ENCODE data around the gene MED15. TPM values are rescaled to one million over a fixed set of nuclear protein-coding genes. Genes with fewer than 3 reads are reported as not detected.
A peak's percentile ranks its signal among the peaks of the same experiment; 100 is the strongest.

Gene MED15
- total and polyA plus RNA-seq, 2 of the 4 experiments (the other 2 are of a cell fraction), result 19.0 to 68.8 TPM

GRCh38 chr22:20520093-20520511 lies 12.7 kb downstream of the MED15 start (continued):
- TF ChIP-seq USF2 (IDR thresholded peaks at IDR 0.05; ENCODE audit: low read depth, low read length), result peak; percentile 71

DNA sequence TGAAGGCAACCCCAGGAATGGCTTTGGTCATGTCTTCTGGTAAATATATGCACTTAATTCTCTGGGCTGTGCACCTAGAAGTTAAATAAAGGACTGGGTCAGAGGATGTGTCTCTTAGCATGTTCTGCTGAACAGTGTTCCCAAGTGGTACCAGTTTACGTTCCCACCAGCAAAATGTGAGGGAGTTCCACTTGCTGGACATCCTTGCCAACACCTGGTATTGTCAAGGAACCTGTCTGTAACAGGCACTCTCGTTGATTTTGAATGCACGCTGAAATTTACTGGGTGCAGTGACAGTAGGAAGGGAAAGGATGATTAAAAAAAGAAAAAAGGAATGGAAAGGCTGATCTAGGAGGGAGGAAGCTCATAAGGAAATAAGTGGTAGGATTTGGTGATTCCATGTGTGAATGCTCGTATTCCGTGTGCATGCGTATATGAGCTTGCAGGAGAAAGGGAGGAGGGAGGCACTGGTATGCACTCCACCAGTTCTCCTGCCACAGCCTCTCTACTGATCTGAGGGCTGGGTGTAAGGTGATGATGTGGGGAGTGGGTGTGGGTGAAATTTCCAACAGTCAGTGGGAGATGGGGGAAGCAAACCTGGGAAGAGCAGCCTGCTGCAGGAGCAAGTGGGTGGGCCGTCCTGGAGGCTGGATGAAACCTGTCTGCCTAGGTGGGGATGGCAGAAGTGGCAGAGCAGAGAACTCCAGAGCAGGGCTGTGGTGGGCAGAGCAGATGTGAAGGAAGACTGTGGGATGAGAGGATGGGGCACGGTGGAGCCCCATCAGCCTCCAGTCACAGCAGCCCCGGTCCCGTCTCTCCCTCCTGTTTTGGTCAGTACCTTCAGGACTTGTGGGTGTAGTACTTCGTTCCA lies 15.0 kb downstream of the MED15 start:
- BruUV-seq (replicated peaks), result no TSS peak
- no peaks in the 10 kb centered on the region for H3K9me3 ChIP-seq (ENCODE audit: control insufficient read depth, insufficient read depth, low read length)
- TF ChIP-seq CTCF (conservative IDR thresholded peaks at IDR 0.05; ENCODE audit: low read depth, low read length) (no peak), RFX5 (IDR thresholded peaks at IDR 0.05; ENCODE audit: low read depth, low read length) (no peak), FOS (IDR thresholded peaks at IDR 0.05; ENCODE audit: low read depth, low read length) (no peak)
- ATAC-seq (ENCODE audit: low read depth) (no peak), DNase-seq (no peak)
- no peak overlapping the region for H4K8ac ChIP-seq (ENCODE audit: low read depth in 2 of 2, low read length in 2 of 2)
- 100% methylated on average over 3 of the region's 11 CpGs; no CpG with 5 or more reads in 1 of the 2 experiments for WGBS, 2 experiments (ENCODE audit: extremely low coverage in 2 of 2, insufficient read length in 1 of 2)
- H2AK5ac ChIP-seq (ENCODE audit: low read depth, low read length), result peak overlapping the region; percentile 74
- H3K4ac ChIP-seq (ENCODE audit: low read depth, low read length), result no peak overlapping the region
- H3K4me3 ChIP-seq (ENCODE audit: insufficient read depth, low read depth, low read length), result no peak overlapping the region
- H2BK120ac ChIP-seq (ENCODE audit: low read depth, low read length), result no peak overlapping the region
- peak overlapping the region; percentile 76; the same call in 1 of the 2 replicates for H3K23ac ChIP-seq (ENCODE audit: low read depth, low read length)
- ChIA-PET POLR2A (ENCODE audit: unreplicated experiment) (no interaction called here), CTCF (no interaction called here)
- H3K79me1 ChIP-seq (ENCODE audit: low read depth in 1 of 2, low read length in 2 of 2), result peaks cover 8 to 79% of the 10 kb centered on the region in 2 experiments; a peak in 3 of 4 replicates
- H2BK20ac ChIP-seq (ENCODE audit: low read depth, low read length), result no peak overlapping the region
- H3K14ac ChIP-seq (replicated peaks; ENCODE audit: low read depth, low read length), result no peak overlapping the region; the same call in 1 of the 2 replicates
- no peak overlapping the region for H4K91ac ChIP-seq (ENCODE audit: insufficient read depth, low read depth, low read length)
- H2BK5ac ChIP-seq (ENCODE audit: low read depth, low read length, poor library complexity, severe bottlenecking), result peak overlapping the region; percentile 82
- H3K4me2 ChIP-seq (ENCODE audit: low read depth, low read length), result no peak overlapping the region
- no peak overlapping the region for H3K56ac ChIP-seq (ENCODE audit: extremely low read depth, insufficient read depth, low read length)
- H3K9me1 ChIP-seq (ENCODE audit: insufficient read depth, low read length), result peaks cover 54% of the 10 kb centered on the region
- intact Hi-C loops (cut with micrococcal nuclease), result no loop called here
- H3K18ac ChIP-seq (ENCODE audit: low read depth, low read length), result no peak overlapping the region
- H3K27ac ChIP-seq (ENCODE audit: insufficient read depth, low read length), result peak overlapping the region; percentile 0; the same call in 1 of the 2 replicates
- peak overlapping the region; percentile 15 for H2AK9ac ChIP-seq (replicated peaks; ENCODE audit: low read depth, low read length, poor library complexity)
- H3K4me1 ChIP-seq (ENCODE audit: control insufficient read depth, insufficient read depth, low read length), result peaks cover 40% of the 10 kb centered on the region
- no peaks in the 10 kb centered on the region for H3K27me3 ChIP-seq (ENCODE audit: control insufficient read depth, insufficient read depth, low read length)
- H3K9ac ChIP-seq (ENCODE audit: low read depth, low read length), result no peak overlapping the region
- H4K5ac ChIP-seq (ENCODE audit: low read depth, low read length), result no peak overlapping the region
- peaks cover 87% of the 10 kb centered on the region for H4K20me1 ChIP-seq (ENCODE audit: insufficient read depth, low read length)
- H2AFZ ChIP-seq (replicated peaks; ENCODE audit: low read length, poor library complexity), result no peak overlapping the region
- peaks cover 28% of the 10 kb centered on the region for H3K36me3 ChIP-seq (ENCODE audit: control insufficient read depth, insufficient read depth, low read length)
- in situ Hi-C loops (cut with MboI; ENCODE audit: low sequenced_read_pairs), result no loop called here
- dilution Hi-C loops (cut with HindIII; ENCODE audit: low sequenced_read_pairs, unreplicated experiment), result no loop called here
- H2BK15ac ChIP-seq (ENCODE audit: low read depth, low read length), result no peak overlapping the region

Measured in IMR-90 (cell line).